ENCODE data around the gene ZBTB7A.

The ZBTB7A gene

GRCh38 chr19:4057931-4058692, 8.6 kb downstream of the ZBTB7A start:
- in situ Hi-C loops (cut with MboI; ENCODE audit: low sequenced_read_pairs), result no loop called here

DNA sequence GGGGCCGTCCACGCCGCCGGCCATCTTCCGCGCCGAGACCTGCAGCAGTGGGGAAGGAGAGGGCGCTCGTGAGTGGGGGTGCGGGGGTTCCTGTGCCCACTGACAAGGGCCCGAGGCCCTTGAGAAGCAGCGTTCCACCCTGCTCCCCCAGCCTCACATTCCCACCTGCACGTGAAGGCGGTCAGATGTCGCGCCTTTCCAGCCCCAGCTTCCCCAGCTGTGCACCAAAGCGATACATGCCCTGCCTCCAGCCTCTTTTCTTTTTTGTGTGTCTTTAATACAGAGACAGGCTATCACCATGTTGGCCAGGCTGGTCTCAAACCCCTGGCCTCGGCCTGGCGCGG, 11.5 kb downstream of the ZBTB7A start:
- in situ Hi-C loops (cut with MboI; ENCODE audit: low sequenced_read_pairs), result no loop called here

GRCh38 chr19:4054441-4055208, 12.1 kb downstream of the ZBTB7A start:
- in situ Hi-C loops (cut with MboI; ENCODE audit: low sequenced_read_pairs), result no loop called here

- in situ Hi-C loops (cut with MboI; ENCODE audit: low sequenced_read_pairs), result no loop called here
These were observed 13.0 kb downstream of the ZBTB7A start for GRCh38 chr19:4053423-4054324.

DNA sequence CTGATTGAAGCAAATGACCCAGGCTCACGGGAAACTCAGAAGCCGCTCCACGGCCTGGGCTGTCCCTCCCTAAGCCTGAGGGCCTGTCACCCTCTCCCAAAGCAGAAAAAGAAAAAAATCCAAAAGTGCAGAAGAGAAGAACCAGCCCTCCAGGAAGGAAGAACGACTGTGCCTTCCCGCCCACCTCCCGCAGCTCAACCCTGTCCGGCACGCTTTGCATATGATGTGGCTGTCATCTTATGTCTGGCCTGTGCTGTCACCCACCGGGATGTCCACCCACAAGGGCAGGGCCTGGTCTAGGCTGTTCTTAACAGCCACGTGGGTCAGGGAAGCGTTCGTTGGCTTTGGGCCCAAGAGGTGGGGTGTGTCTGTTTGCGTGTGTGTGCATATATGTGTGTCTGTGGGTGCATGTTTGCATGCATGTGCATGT, 13.7 kb downstream of the ZBTB7A start:
- in situ Hi-C loops (cut with MboI; ENCODE audit: low sequenced_read_pairs), result no loop called here

- in situ Hi-C loops (cut with MboI; ENCODE audit: low sequenced_read_pairs), result no loop called here
These were observed 14.3 kb downstream of the ZBTB7A start for GRCh38 chr19:4052114-4052992.

DNA sequence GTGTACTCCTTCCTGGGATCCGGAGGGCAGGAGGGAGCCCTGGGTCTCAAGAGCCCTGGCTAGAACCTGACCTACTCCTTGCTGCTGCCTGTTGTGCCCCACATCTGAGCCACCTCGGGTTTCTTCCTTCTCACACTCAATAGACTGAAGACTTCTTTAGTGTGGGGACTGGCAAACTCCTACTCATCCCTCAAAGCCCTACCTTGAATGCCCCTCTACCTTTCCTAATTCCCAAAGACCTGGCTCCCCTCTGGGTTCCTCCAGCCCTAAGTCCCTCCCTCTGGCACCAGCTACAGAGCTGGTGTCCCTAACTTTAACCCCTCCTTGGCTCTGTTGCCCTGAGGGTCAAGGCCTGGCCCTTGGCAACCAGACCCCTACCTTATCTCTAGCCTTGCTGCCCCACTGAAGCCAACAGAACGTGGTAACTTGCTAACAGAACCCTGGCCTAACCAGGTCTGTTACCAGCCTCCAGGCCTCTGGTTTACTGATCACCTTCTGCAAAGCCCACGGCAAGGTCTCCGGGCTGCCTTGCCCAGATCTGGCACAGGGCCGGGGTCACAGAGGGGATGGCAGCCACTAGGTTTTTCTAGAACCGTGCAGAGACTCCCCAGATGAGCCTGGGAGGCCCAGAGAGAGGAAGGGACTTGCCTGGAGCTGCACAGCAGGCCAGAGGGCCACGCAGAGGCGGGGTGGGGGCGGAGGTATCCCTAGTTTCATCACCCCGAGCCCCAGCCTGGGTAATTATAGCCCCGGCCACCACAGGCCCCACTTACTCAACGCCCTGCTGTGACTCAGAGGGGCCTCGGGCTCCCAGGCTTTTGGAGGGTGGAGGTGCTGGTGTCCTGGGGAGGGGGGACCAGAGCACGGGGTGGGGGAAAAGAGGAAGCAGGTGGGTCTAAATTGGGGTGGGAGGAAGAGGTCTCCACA, 15.3 kb downstream of the ZBTB7A start:
- in situ Hi-C loops (cut with MboI; ENCODE audit: low sequenced_read_pairs), result no loop called here

GRCh38 chr19:4049432-4049831, 17.3 kb downstream of the ZBTB7A start:
- in situ Hi-C loops (cut with MboI; ENCODE audit: low sequenced_read_pairs), result no loop called here

- in situ Hi-C loops (cut with MboI; ENCODE audit: low sequenced_read_pairs), result no loop called here
These were observed 19.6 kb downstream of the ZBTB7A start for GRCh38 chr19:4046946-4047683.

DNA sequence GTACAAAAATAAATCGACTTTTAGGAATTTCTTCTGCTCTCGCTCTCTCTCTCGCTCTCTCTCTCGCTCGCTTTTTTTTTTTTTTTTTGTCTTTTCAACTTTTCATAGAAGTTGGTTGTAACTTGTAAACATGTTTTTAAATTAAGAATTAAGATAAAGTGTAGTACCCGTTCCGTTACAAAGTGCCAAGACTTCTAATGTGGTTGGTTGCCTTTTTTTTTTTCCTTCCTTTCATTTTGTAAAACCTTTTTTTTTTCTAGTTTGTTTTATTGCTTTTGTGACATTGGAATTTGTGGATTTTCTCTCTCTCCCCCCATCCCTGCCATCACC, 20.4 kb downstream of the ZBTB7A start:
- in situ Hi-C loops (cut with MboI; ENCODE audit: low sequenced_read_pairs), result no loop called here

DNA sequence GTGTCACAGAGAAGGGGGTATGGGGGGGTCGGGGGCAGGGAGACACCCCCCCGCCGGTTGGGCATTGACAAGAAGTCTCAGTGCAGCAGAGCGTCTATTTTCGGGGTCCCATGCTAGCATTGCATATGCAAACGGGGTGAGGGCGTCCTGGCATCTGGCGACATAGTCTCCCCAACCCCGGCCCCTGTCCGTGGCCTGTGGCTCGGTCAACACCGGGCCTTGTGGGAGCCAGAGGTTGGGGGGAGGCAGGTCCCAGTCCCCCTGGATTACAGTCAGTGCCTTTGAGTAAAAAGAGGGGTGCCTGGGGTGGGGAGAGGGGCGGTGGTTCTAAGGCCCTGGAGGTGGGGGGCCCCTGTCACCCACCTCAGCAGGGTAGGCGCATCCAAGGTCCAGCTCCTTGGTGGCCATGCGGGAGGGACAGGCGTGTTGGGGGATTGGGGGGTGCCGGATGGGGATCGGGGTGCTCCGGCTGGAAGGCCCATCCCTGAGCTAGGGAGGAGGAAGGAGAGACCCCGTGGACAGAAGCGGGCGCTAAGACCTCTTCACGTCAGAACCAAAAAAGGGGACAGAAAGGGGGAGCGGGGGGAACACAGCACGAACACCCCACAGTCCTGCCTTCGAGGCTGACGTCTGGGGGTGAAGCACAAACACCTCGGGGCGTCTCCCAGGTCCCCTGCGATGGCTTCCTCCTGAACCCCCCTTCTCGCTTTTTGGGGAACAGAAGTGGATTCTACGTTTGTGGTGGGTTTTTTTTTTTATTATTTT, 20.9 kb downstream of the ZBTB7A start:
- in situ Hi-C loops (cut with MboI; ENCODE audit: low sequenced_read_pairs), result no loop called here

- in situ Hi-C loops (cut with MboI; ENCODE audit: low sequenced_read_pairs), result no loop called here
These were observed 21.7 kb downstream of the ZBTB7A start for GRCh38 chr19:4044990-4045465.

GRCh38 chr19:4043966-4044715, 22.6 kb downstream of the ZBTB7A start:
- in situ Hi-C loops (cut with MboI; ENCODE audit: low sequenced_read_pairs), result no loop called here

DNA sequence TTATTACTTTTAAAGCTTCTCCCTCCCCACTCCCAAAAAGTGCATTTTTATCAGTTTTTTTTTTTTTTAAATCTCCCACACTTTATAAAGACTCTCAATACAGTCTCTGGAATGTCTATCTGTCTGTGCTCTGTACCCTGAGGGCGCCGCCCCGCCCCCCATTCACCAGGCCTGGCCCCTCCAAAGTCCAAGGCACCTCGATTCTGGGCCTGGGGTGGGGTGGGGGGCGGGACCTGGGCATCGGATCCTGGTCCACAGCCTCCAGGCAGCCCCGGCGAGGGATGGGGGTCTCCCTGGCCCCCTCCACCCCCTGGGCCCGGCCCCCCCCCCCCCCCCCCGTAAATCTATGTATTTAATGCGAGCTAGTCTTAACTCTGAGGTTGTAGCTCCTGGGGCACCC, 23.3 kb downstream of the ZBTB7A start:
- in situ Hi-C loops (cut with MboI; ENCODE audit: low sequenced_read_pairs), result no loop called here

GRCh38 chr19:4042731-4043082, 24.0 kb downstream of the ZBTB7A start:
- in situ Hi-C loops (cut with MboI; ENCODE audit: low sequenced_read_pairs), result no loop called here

DNA sequence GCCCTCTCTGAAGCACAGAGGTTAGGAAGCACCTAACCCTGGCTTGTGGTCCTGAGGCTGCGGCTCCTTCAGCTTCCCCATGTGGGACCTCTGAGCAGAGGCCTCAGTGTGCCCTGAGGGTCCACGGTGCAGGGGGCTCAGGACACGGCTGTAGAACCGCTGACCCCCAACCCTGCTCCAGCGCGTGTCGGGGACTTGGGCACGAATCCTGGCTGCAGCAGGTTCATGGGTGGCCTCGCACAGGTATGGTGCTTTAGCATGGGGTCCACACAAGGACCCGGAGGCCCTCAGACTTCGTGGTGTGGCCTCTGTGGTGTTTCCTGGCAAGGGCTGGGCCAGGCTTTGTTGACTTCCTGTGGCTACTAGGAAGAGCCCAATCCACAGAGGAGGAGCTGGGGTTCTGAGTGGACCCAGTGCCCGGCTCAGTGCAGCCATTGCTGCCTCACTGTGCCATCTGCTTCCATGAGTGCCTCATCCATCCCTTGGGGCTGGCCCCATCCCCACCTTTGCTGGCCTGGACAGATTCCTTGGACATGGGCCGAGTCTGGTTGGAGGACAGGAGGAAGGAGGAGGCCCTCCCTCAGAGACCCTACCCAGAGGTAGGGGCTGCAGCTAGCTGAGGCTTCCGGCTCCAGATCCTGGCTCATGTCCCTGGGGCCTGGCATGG, 24.5 kb downstream of the ZBTB7A start:
- in situ Hi-C loops (cut with MboI; ENCODE audit: low sequenced_read_pairs), result no loop called here
